Parathyroid adenoma (tissue), 2 donors: ENCODE measurements around the gene ASIC2.

Source experiments
- H2AFZ ChIP-seq: fragments of 300-600 bp; sonication (generic); one replicate; pipeline ENCODE4 v1.7.0; 2017; ENCODE audit warnings: antibody characterized with exemption, mild to moderate bottlenecking
- H3K27ac ChIP-seq: fragments of 300-600 bp; sonication (generic); one replicate; pipeline ENCODE4 v1.7.0; 2017
- H3K27me3 ChIP-seq: fragments of 300-600 bp; sonication (generic); one replicate; pipeline ENCODE4 v1.7.0; 2017; ENCODE audit warnings: low read length; ENCODE audit not compliant: control insufficient read depth, insufficient read depth
- H3K36me3 ChIP-seq: fragments of 300-600 bp; sonication (generic); one replicate; pipeline ENCODE4 v1.7.0; 2017; ENCODE audit warnings: low read length; ENCODE audit not compliant: control insufficient read depth, insufficient read depth
- H3K4me1 ChIP-seq: fragments of 300-600 bp; sonication (generic); one replicate; pipeline ENCODE4 v1.7.0; 2017; ENCODE audit warnings: control low read depth
- H3K4me2 ChIP-seq: fragments of 300-600 bp; sonication (generic); one replicate; pipeline ENCODE4 v1.7.0; 2017; ENCODE audit warnings: low read length
- H3K4me3 ChIP-seq: fragments of 300-600 bp; sonication (generic); one replicate; pipeline ENCODE4 v1.7.0; 2017; ENCODE audit warnings: low read depth, low read length
- H3K79me2 ChIP-seq: fragments of 300-600 bp; sonication (generic); one replicate; pipeline ENCODE4 v1.7.0; 2017; ENCODE audit warnings: control low read depth
- H3K9ac ChIP-seq: fragments of 300-600 bp; sonication (generic); one replicate; pipeline ENCODE4 v1.7.0; 2017; ENCODE audit warnings: mild to moderate bottlenecking
- H3K9me3 ChIP-seq: fragments of 300-600 bp; sonication (generic); one replicate; pipeline ENCODE4 v1.7.0; 2017; ENCODE audit warnings: low read length; ENCODE audit not compliant: control insufficient read depth
- CTCF ChIP-seq: fragments of 300-600 bp; sonication (generic); IDR thresholded peaks from one replicate; pipeline ENCODE4 v1.7.0; 2017; ENCODE audit warnings: antibody characterized with exemption, mild to moderate bottlenecking
- donor health status: primary hyperparathyroidism.

The ASIC2 gene

GRCh38 chr17:33142705-33143299, 150.3 kb downstream of the ASIC2 start:
- Histone ChIP-seq H3K36me3 (no peaks in the 10 kb centered on the region), H3K27me3 (no peaks in the 10 kb centered on the region), H3K4me2 (no peak overlapping the region), H3K79me2 (no peaks in the 10 kb centered on the region), H3K4me3 (no peak overlapping the region), H3K9ac (no peak overlapping the region), H3K27ac (no peak overlapping the region), H3K4me1 (no peaks in the 10 kb centered on the region), H2AFZ (no peak overlapping the region), H3K9me3 (no peaks in the 10 kb centered on the region)
- no peak for TF ChIP-seq CTCF

GRCh38 chr17:33140413-33141099, 152.5 kb downstream of the ASIC2 start:
- Histone ChIP-seq H3K4me1 (no peaks in the 10 kb centered on the region), H3K79me2 (no peaks in the 10 kb centered on the region)
- no peak for TF ChIP-seq CTCF

GRCh38 chr17:33138627-33139026, 154.5 kb downstream of the ASIC2 start:
- Histone ChIP-seq H3K27me3 (no peaks in the 10 kb centered on the region), H3K36me3 (no peaks in the 10 kb centered on the region), H3K9ac (no peak overlapping the region), H3K4me1 (no peaks in the 10 kb centered on the region), H3K9me3 (no peaks in the 10 kb centered on the region), H3K27ac (no peak overlapping the region), H2AFZ (no peak overlapping the region), H3K79me2 (no peaks in the 10 kb centered on the region), H3K4me3 (no peak overlapping the region), H3K4me2 (no peak overlapping the region)
- no peak for TF ChIP-seq CTCF

More at GRCh38 chr17:33140413-33141099, 152.5 kb downstream of the ASIC2 start:
- H3K4me2 ChIP-seq, result no peak overlapping the region
- H3K9me3 ChIP-seq, result no peaks in the 10 kb centered on the region
- no peak overlapping the region for H2AFZ ChIP-seq
- H3K36me3 ChIP-seq, result no peaks in the 10 kb centered on the region
- no peaks in the 10 kb centered on the region for H3K27me3 ChIP-seq
- H3K9ac ChIP-seq, result no peak overlapping the region
- no peak overlapping the region for H3K27ac ChIP-seq
- no peak overlapping the region for H3K4me3 ChIP-seq

- no peaks in the 10 kb centered on the region for H3K27me3 ChIP-seq
- TF ChIP-seq CTCF, result no peak
These were observed 155.7 kb downstream of the ASIC2 start for GRCh38 chr17:33137426-33137825.

GRCh38 chr17:33135691-33136090, 157.4 kb downstream of the ASIC2 start:
- H3K9me3 ChIP-seq, result no peaks in the 10 kb centered on the region
- H3K9ac ChIP-seq, result no peak overlapping the region
- H3K4me1 ChIP-seq, result no peaks in the 10 kb centered on the region
- H3K4me2 ChIP-seq, result no peak overlapping the region
- H3K27me3 ChIP-seq, result no peaks in the 10 kb centered on the region
- H3K36me3 ChIP-seq, result no peaks in the 10 kb centered on the region
- no peak overlapping the region for H3K4me3 ChIP-seq
- TF ChIP-seq CTCF, result no peak
- no peaks in the 10 kb centered on the region for H3K79me2 ChIP-seq
- H2AFZ ChIP-seq, result no peak overlapping the region
- H3K27ac ChIP-seq, result no peak overlapping the region

More at GRCh38 chr17:33137426-33137825, 155.7 kb downstream of the ASIC2 start:
- Histone ChIP-seq H3K79me2 (no peaks in the 10 kb centered on the region), H3K9ac (no peak overlapping the region), H3K27ac (no peak overlapping the region), H3K36me3 (no peaks in the 10 kb centered on the region), H3K4me3 (no peak overlapping the region), H2AFZ (no peak overlapping the region), H3K4me1 (no peaks in the 10 kb centered on the region), H3K9me3 (no peaks in the 10 kb centered on the region), H3K4me2 (no peak overlapping the region)
